Endodermal cell (in vitro differentiated cells): ENCODE measurements around the gene CAND2. TPM values are rescaled to one million over a fixed set of nuclear protein-coding genes. Genes with fewer than 3 reads are reported as not detected.
"Not testable (repeated sequence)": the region's sequence is repeated elsewhere in the genome, so short reads cannot be mapped to it uniquely, and the experiment has no call there.

ENCODE experiments used
- DNase-seq: peaks from one replicate; pipeline ENCODE4 v3.0.0-alpha.2; 2017
- H3K27ac ChIP-seq: 2 replicates; pipeline ENCODE4 v1.5.1; 2013; ENCODE audit warnings: mild to moderate bottlenecking, low read depth, low read length, moderate library complexity
- H3K27me3 ChIP-seq: 2 replicates; pipeline ENCODE4 v1.6.1; 2013; ENCODE audit warnings: mild to moderate bottlenecking, low read length, moderate library complexity; ENCODE audit not compliant: insufficient read depth, control insufficient read depth, poor library complexity, severe bottlenecking
- H3K36me3 ChIP-seq: 2 replicates; pipeline ENCODE4 v1.7.0; 2013; ENCODE audit warnings: mild to moderate bottlenecking, low read length, moderate library complexity; ENCODE audit not compliant: control insufficient read depth, insufficient read depth
- H3K4me1 ChIP-seq: one replicate; pipeline ENCODE4 v1.7.0; 2013; ENCODE audit warnings: low read length; ENCODE audit not compliant: control insufficient read depth, insufficient read depth
- H3K4me3 ChIP-seq: 2 replicates; pipeline ENCODE4 v1.5.1; 2013; ENCODE audit warnings: mild to moderate bottlenecking, low read length, moderate library complexity
- H3K9ac ChIP-seq: 2 replicates; pipeline ENCODE4 v1.6.1; 2013; ENCODE audit warnings: mild to moderate bottlenecking, low read length, moderate library complexity; ENCODE audit not compliant: poor library complexity, severe bottlenecking; ENCODE audit errors: extremely low read depth
- H3K9me3 ChIP-seq: 2 replicates; pipeline ENCODE4 v1.6.1; 2013; ENCODE audit warnings: mild to moderate bottlenecking, low read length, moderate library complexity; ENCODE audit not compliant: control insufficient read depth
- H3K27ac Mint-ChIP-seq: 2 replicates; pipeline ENCODE4 v1.8.0; 2020; ENCODE audit warnings: mixed read lengths
- H3K27me3 Mint-ChIP-seq: 2 replicates; pipeline ENCODE4 v1.8.0; 2021; ENCODE audit warnings: mild to moderate bottlenecking, mixed read lengths; ENCODE audit not compliant: insufficient read depth
- H3K36me3 Mint-ChIP-seq: 2 replicates; pipeline ENCODE4 v1.8.0; 2020; ENCODE audit warnings: low read depth, mixed read lengths
- H3K4me1 Mint-ChIP-seq: 2 replicates; pipeline ENCODE4 v1.8.0; 2020; ENCODE audit warnings: mixed read lengths
- H3K4me3 Mint-ChIP-seq: 2 replicates; pipeline ENCODE4 v1.8.0; 2020; ENCODE audit warnings: mild to moderate bottlenecking, moderate library complexity, mixed read lengths
- H3K9me3 Mint-ChIP-seq: 2 replicates; pipeline ENCODE4 v1.8.0; 2020; ENCODE audit warnings: mild to moderate bottlenecking, mixed read lengths
- WGBS, 2 experiments: methylation state at CpG; one replicate each; pipeline versions ENCODE4 v1.1.5 to v1.1.7; 2013; ENCODE audit warnings: missing lambda C conversion rate in 2 of 2, mixed read lengths in 1 of 2; ENCODE audit not compliant: insufficient coverage in 1 of 2, insufficient read length in 1 of 2; 5-methylcytosine and 5-hydroxymethylcytosine counted together
- total RNA-seq, 2 donors: library from RNA; stranded (reverse); fragmentation: NEBNext Ultra II Directional in 1 of 2; extraction: Animal tissue kit (Norgen Biotek cat#: 25700) in 1 of 2; gene quantifications; 2 replicates in 1 of 2; 3 replicates in 1 of 2; pipeline ENCODE4 v1.2.1, GENCODE V29; 2021
- TF ChIP-seq, protein P1 (sequence below): fragments of 200-600 bp; sonication (generic); conservative IDR thresholded peaks from 2 replicates; pipeline ENCODE4 v1.5.0; 2021; ENCODE audit warnings: antibody characterized with exemption, mild to moderate bottlenecking

CAND2 gene
- total RNA-seq, 2 donors from 2014 or later, result 7.8 to 15.0 TPM

GRCh38 chr3:12877040-12877439, 80.6 kb downstream of the CAND2 start:
- no peaks in the 10 kb centered on the region for H3K9me3 ChIP-seq
- no peak overlapping the region for H3K9ac ChIP-seq
- no peak overlapping the region for H3K4me3 ChIP-seq
- H3K27me3 ChIP-seq, result no peaks in the 10 kb centered on the region
- TF ChIP-seq, protein P1, sequence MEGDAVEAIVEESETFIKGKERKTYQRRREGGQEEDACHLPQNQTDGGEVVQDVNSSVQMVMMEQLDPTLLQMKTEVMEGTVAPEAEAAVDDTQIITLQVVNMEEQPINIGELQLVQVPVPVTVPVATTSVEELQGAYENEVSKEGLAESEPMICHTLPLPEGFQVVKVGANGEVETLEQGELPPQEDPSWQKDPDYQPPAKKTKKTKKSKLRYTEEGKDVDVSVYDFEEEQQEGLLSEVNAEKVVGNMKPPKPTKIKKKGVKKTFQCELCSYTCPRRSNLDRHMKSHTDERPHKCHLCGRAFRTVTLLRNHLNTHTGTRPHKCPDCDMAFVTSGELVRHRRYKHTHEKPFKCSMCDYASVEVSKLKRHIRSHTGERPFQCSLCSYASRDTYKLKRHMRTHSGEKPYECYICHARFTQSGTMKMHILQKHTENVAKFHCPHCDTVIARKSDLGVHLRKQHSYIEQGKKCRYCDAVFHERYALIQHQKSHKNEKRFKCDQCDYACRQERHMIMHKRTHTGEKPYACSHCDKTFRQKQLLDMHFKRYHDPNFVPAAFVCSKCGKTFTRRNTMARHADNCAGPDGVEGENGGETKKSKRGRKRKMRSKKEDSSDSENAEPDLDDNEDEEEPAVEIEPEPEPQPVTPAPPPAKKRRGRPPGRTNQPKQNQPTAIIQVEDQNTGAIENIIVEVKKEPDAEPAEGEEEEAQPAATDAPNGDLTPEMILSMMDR, result no peak
- no peaks in the 10 kb centered on the region for H3K4me1 ChIP-seq
- Mint-ChIP-seq H3K4me1 (peaks cover 13% of the 10 kb centered on the region), H3K36me3 (no peaks in the 10 kb centered on the region), H3K27ac (no peak overlapping the region), H3K27me3 (peaks cover 49% of the 10 kb centered on the region), H3K4me3 (no peak overlapping the region), H3K9me3 (no peaks in the 10 kb centered on the region)
- H3K36me3 ChIP-seq, result no peaks in the 10 kb centered on the region
- 88 to 95% methylated on average over 7 of the region's 7 CpGs for WGBS, 2 experiments
- no peak overlapping the region for H3K27ac ChIP-seq
- no peak for DNase-seq

DNA sequence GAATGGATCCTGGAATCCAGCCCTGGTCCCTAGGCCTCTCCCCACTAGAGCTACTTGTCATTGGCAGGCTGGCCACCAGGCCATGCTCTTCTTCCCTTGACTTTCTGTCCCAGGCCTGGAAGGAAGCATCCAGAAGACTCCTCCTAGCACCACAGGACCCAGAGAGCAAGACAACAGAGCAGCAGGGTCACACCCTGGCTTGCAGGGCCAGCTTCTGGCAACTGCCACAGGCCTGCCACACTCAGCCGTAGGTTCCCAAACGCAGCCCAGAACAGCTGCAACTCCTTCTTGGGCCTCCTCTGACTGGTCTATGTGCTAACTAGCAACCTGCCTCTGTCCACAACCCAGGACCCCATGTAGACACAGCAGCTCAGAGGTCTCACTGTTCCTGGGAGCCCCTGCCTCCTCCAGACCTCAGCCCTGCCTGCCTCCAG, 81.7 kb downstream of the CAND2 start:
- Histone ChIP-seq H3K9me3 (no peaks in the 10 kb centered on the region), H3K9ac (no peak overlapping the region), H3K4me3 (no peak overlapping the region), H3K36me3 (no peaks in the 10 kb centered on the region), H3K4me1 (no peaks in the 10 kb centered on the region), H3K27ac (no peak overlapping the region), H3K27me3 (no peaks in the 10 kb centered on the region)
- Mint-ChIP-seq H3K4me3 (no peak overlapping the region), H3K4me1 (peaks cover 13% of the 10 kb centered on the region), H3K9me3 (peaks cover under 1% of the 10 kb centered on the region), H3K27me3 (peaks cover 41% of the 10 kb centered on the region), H3K27ac (no peak overlapping the region), H3K36me3 (no peaks in the 10 kb centered on the region)
- TF ChIP-seq, protein P1, result peak; percentile 45
- peak; percentile 71 for DNase-seq
- WGBS, 2 experiments, result 65 to 92% methylated on average over 2 of the region's 2 CpGs

DNA sequence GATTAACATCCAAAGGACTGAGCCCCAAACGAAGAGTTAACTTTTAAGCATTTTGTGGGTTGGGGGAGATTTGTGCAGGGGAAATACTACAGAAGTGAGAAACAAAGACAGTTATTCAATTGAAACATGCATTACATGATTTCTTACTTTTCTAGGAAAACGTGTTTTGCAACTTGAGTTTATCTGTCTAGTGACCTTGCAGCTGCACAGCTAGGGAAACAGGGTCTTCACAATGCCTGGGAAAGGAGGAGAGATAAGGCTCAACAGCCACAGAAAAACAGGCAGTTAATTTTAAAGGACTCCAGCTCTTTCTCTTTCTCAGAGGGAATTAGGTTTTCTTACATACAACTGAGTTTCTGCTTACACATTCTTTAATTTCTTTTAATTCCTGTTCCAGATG, 82.3 kb downstream of the CAND2 start:
- 82 to 90% methylated on average over 1 to 2 of the region's 2 CpGs for WGBS, 2 experiments
- not testable (repeated sequence) for H3K36me3 Mint-ChIP-seq, H3K9ac ChIP-seq, H3K4me3 ChIP-seq, H3K4me1 ChIP-seq, H3K9me3 Mint-ChIP-seq, DNase-seq, H3K27ac ChIP-seq, H3K36me3 ChIP-seq, H3K9me3 ChIP-seq, H3K4me3 Mint-ChIP-seq, H3K27ac Mint-ChIP-seq, H3K27me3 ChIP-seq
- Mint-ChIP-seq H3K27me3 (peaks cover 38% of the 10 kb centered on the region), H3K4me1 (peaks cover 13% of the 10 kb centered on the region)

GRCh38 chr3:12879191-12879815, 82.8 kb downstream of the CAND2 start:
- Histone ChIP-seq H3K27ac (no peak overlapping the region), H3K4me3 (no peak overlapping the region), H3K27me3 (no peaks in the 10 kb centered on the region), H3K36me3 (no peaks in the 10 kb centered on the region), H3K9me3 (no peaks in the 10 kb centered on the region), H3K9ac (no peak overlapping the region), H3K4me1 (no peaks in the 10 kb centered on the region)
- TF ChIP-seq, protein P1, result no peak
- peaks cover 35% of the 10 kb centered on the region for H3K27me3 Mint-ChIP-seq
- peaks cover 10% of the 10 kb centered on the region for H3K4me1 Mint-ChIP-seq
- 93 to 100% methylated on average over 1 to 5 of the region's 5 CpGs for WGBS, 2 experiments
- no peak overlapping the region for H3K4me3 Mint-ChIP-seq
- no peak overlapping the region for H3K27ac Mint-ChIP-seq
- H3K9me3 Mint-ChIP-seq, result peaks cover 8% of the 10 kb centered on the region
- DNase-seq, result no peak
- H3K36me3 Mint-ChIP-seq, result no peaks in the 10 kb centered on the region

- H3K9me3 Mint-ChIP-seq, H3K4me1 ChIP-seq, H3K9me3 ChIP-seq, DNase-seq, H3K4me1 Mint-ChIP-seq, H3K36me3 ChIP-seq, H3K36me3 Mint-ChIP-seq, H3K27ac Mint-ChIP-seq, H3K9ac ChIP-seq, H3K4me3 Mint-ChIP-seq, H3K27me3 ChIP-seq, H3K4me3 ChIP-seq, H3K27ac ChIP-seq: not testable (repeated sequence)
- H3K27me3 Mint-ChIP-seq, result peaks cover 32% of the 10 kb centered on the region
- 91 to 96% methylated on average over 4 to 12 of the region's 12 CpGs for WGBS, 2 experiments
These were observed 85.4 kb downstream of the CAND2 start for GRCh38 chr3:12881858-12882257.
